Neural cell (in vitro differentiated cells): ENCODE results near the gene LRMDA. TPM values are rescaled to one million over a fixed set of nuclear protein-coding genes. Genes with fewer than 3 reads are reported as not detected.

Experiments
- H2AFZ ChIP-seq: fragments of 200-600, 300-800 bp; sonication (generic), shearing (Covaris generic); 2 replicates; pipeline ENCODE4 v1.6.0; 2014; ENCODE audit warnings: low read depth, mild to moderate bottlenecking, antibody characterized with exemption, low read length, moderate library complexity
- H3F3A ChIP-seq: fragments of 200-600 bp; shearing (Covaris generic); 2 replicates; pipeline ENCODE4 v1.6.1; 2016; ENCODE audit warnings: mild to moderate bottlenecking, moderate library complexity, mixed read lengths, antibody characterized with exemption, low read length; ENCODE audit not compliant: insufficient read depth, poor library complexity, severe bottlenecking
- H3K27ac ChIP-seq: fragments of 200-600, 300-800 bp; sonication (generic), shearing (Covaris generic); 2 replicates; pipeline ENCODE4 v1.5.1; 2014; ENCODE audit warnings: mild to moderate bottlenecking, low read length, moderate library complexity
- H3K27me3 ChIP-seq: fragments of 300-800, 200-600 bp; sonication (generic), shearing (Covaris generic); 2 replicates; pipeline ENCODE4 v1.6.0; 2014; ENCODE audit warnings: mild to moderate bottlenecking, low read depth, low read length, moderate library complexity; ENCODE audit not compliant: insufficient read depth
- H3K36me3 ChIP-seq: fragments of 300-800, 200-600 bp; sonication (generic), shearing (Covaris generic); 2 replicates; pipeline ENCODE4 v1.5.1; 2014; ENCODE audit warnings: mild to moderate bottlenecking, antibody characterized with exemption, low read length, moderate library complexity; ENCODE audit not compliant: insufficient read depth
- H3K4me2 ChIP-seq: fragments of 300-800, 200-600 bp; sonication (generic), shearing (Covaris generic); 2 replicates; pipeline ENCODE4 v1.6.0; 2014; ENCODE audit warnings: mild to moderate bottlenecking, low read length
- H3K4me3 ChIP-seq: fragments of 300-800, 200-600 bp; sonication (generic), shearing (Covaris generic); 2 replicates; pipeline ENCODE4 v1.5.1; 2014; ENCODE audit warnings: mild to moderate bottlenecking, low read length, moderate library complexity
- H3K79me2 ChIP-seq: fragments of 200-600 bp; shearing (Covaris generic); replicated peaks from 2 replicates; pipeline ENCODE4 v1.6.0; 2014; ENCODE audit warnings: mild to moderate bottlenecking, low read length, moderate library complexity; ENCODE audit not compliant: insufficient read depth
- H3K9ac ChIP-seq: fragments of 300-800, 200-600 bp; sonication (generic), shearing (Covaris generic); 2 replicates; pipeline ENCODE4 v1.6.1; 2016; ENCODE audit warnings: mild to moderate bottlenecking, low read length, mixed read lengths
- H3K9me2 ChIP-seq: fragments of 200-600 bp; shearing (Covaris generic); 2 replicates; pipeline ENCODE4 v1.6.1; 2016; ENCODE audit warnings: mild to moderate bottlenecking, low read length, mixed read lengths; ENCODE audit not compliant: insufficient read depth
- H3K9me3 ChIP-seq: fragments of 200-600, 300-800 bp; sonication (generic), shearing (Covaris generic); 2 replicates; pipeline ENCODE4 v1.6.1; 2016; ENCODE audit warnings: mild to moderate bottlenecking, mixed run types, low read length, moderate library complexity, mixed read lengths
- H4K20me1 ChIP-seq: fragments of 200-600 bp; shearing (Covaris generic); 2 replicates; pipeline ENCODE4 v1.6.1; 2016; ENCODE audit warnings: mild to moderate bottlenecking, mixed run types; ENCODE audit not compliant: insufficient read depth
- CTCF ChIP-seq: fragments of 450-650 bp; IDR thresholded peaks from 2 replicates; pipeline ENCODE4 v1.5.1; 2014; ENCODE audit warnings: antibody characterized with exemption, mild to moderate bottlenecking, moderate library complexity; ENCODE audit not compliant: poor library complexity, severe bottlenecking
- EP300 ChIP-seq: fragments of 450-650 bp; conservative IDR thresholded peaks from 2 replicates; pipeline ENCODE4 v1.6.1; 2014; ENCODE audit warnings: antibody characterized with exemption, mild to moderate bottlenecking, moderate library complexity; ENCODE audit not compliant: poor library complexity, severe bottlenecking
- EZH2 ChIP-seq: fragments of 200-600, 300-800 bp; shearing (Covaris generic), sonication (generic); IDR thresholded peaks from 2 replicates; pipeline ENCODE4 v1.6.1; 2014; ENCODE audit warnings: antibody characterized with exemption, low read length, borderline replicate concordance, mild to moderate bottlenecking; ENCODE audit not compliant: insufficient read depth, poor library complexity, severe bottlenecking
- MXI1 ChIP-seq: fragments of 450-650 bp; conservative IDR thresholded peaks from 2 replicates; pipeline ENCODE4 v1.6.1; 2014; ENCODE audit warnings: antibody characterized with exemption, mild to moderate bottlenecking; ENCODE audit not compliant: poor library complexity, severe bottlenecking
- POLR2AphosphoS5 ChIP-seq: IDR thresholded peaks from 2 replicates; pipeline ENCODE4 v1.6.1; 2012
- RAD21 ChIP-seq: fragments of 450-650 bp; conservative IDR thresholded peaks from 2 replicates; pipeline ENCODE4 v1.6.1; 2014; ENCODE audit warnings: antibody characterized with exemption, mild to moderate bottlenecking, moderate library complexity
- REST ChIP-seq: IDR thresholded peaks from 2 replicates; pipeline ENCODE4 v1.6.1; 2012; ENCODE audit warnings: borderline replicate concordance
- SMC3 ChIP-seq: fragments of 450-650 bp; conservative IDR thresholded peaks from 2 replicates; pipeline ENCODE4 v1.6.1; 2014; ENCODE audit warnings: antibody characterized with exemption, mild to moderate bottlenecking, moderate library complexity; ENCODE audit not compliant: poor library complexity
- TAF1 ChIP-seq: IDR thresholded peaks from 2 replicates; pipeline ENCODE4 v1.6.1; 2012; ENCODE audit warnings: low read depth
- polyA plus RNA-seq: library from polyadenylated mRNA; depleted of rRNA; stranded (reverse); fragments of >200 nt; gene quantifications from 2 replicates; pipeline ENCODE4 v1.2.3, GENCODE V29; 2014

Gene LRMDA
- polyA plus RNA-seq, 1 donor from 2014 or later = 5.6 TPM

- H3K36me3 ChIP-seq = no peaks in the 10 kb centered on the region
- H3K9ac ChIP-seq = no peak overlapping the region
- no peaks in the 10 kb centered on the region for H3K9me2 ChIP-seq
- H3K27ac ChIP-seq = no peak overlapping the region
- no peaks in the 10 kb centered on the region for H3K9me3 ChIP-seq
- H3K79me2 ChIP-seq = no peaks in the 10 kb centered on the region
- no peak overlapping the region for H2AFZ ChIP-seq
- no peak overlapping the region for H3K4me2 ChIP-seq
- H3F3A ChIP-seq = no peaks in the 10 kb centered on the region
- H3K4me3 ChIP-seq = no peak overlapping the region
- peaks cover 41% of the 10 kb centered on the region for H3K27me3 ChIP-seq
- no peaks in the 10 kb centered on the region for H4K20me1 ChIP-seq
- no peak for TF ChIP-seq POLR2AphosphoS5
- no peak for TF ChIP-seq EP300
- TF ChIP-seq MXI1 = no peak
- TF ChIP-seq RAD21 = no peak
- TF ChIP-seq SMC3 = no peak
- TF ChIP-seq EZH2 = no peak
- no peak for TF ChIP-seq REST
- TF ChIP-seq CTCF = no peak
- TF ChIP-seq TAF1 = no peak
Observed at GRCh38 chr10:75429159-75429827, 2.1 kb upstream of the LRMDA start.

- no peak overlapping the region for H2AFZ ChIP-seq
- no peaks in the 10 kb centered on the region for H4K20me1 ChIP-seq
- peaks cover 41% of the 10 kb centered on the region for H3K27me3 ChIP-seq
- no peak overlapping the region for H3K4me3 ChIP-seq
- H3K4me2 ChIP-seq = no peak overlapping the region
- no peaks in the 10 kb centered on the region for H3F3A ChIP-seq
- H3K9me3 ChIP-seq = no peaks in the 10 kb centered on the region
- H3K27ac ChIP-seq = no peak overlapping the region
- no peaks in the 10 kb centered on the region for H3K9me2 ChIP-seq
- TF ChIP-seq POLR2AphosphoS5 (no peak), TAF1 (no peak), EZH2 (no peak), REST (no peak), MXI1 (no peak), EP300 (no peak), CTCF (no peak), RAD21 (no peak), SMC3 (no peak)
- H3K36me3 ChIP-seq = no peaks in the 10 kb centered on the region
- H3K79me2 ChIP-seq = no peaks in the 10 kb centered on the region
- no peak overlapping the region for H3K9ac ChIP-seq
Observed at GRCh38 chr10:75430000-75430763, 1.2 kb upstream of the LRMDA start.
